ENCODE data around the gene KBTBD8. TPM values are rescaled to one million over a fixed set of nuclear protein-coding genes. Genes with fewer than 3 reads are reported as not detected.

KBTBD8 gene
- total RNA-seq, 1 experiment from 2014 or later = 2.0 TPM

DNA sequence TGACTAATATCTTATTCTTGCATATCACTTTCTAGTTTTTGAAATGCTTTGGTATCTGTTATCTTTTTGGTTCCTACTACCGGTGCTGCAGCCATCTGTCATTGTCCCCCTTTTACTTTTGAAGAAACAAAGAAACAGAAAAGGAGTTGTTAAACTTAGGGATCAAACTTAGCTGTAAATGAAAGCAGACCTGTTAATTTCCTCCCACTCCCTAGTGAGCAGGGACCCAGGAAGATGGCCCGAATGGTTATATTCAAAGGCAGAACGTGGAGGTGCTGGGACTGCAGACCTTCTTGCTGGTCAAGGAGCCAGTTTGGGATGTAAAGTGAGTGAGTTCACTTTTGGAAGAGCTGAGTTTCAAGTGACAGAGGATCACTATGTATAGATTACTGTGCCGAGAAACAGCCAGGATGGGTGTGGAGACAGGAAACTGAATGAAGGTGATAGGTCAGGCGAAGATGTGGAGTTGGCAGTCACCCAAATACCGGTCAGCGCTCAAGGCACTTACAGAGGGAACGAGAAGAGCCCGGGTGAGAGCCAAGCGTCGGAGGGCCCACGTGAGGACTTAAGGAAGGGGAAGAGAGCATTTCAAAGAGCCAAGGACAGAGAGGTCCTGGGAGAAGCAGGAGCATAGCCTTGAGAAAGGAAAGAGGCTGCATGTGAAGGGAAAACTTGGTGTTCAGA is 20.1 kb downstream of the KBTBD8 start:
- CTCF ChIA-PET = no interaction called here
- Histone ChIP-seq H3K9me3 (ENCODE audit: low read depth, low read length, poor library complexity, severe bottlenecking) (no peaks in the 10 kb centered on the region), H3K27ac (ENCODE audit: low read depth, low read length, poor library complexity, severe bottlenecking) (no peak overlapping the region), H3K4me1 (ENCODE audit: insufficient read depth, low read length, poor library complexity, severe bottlenecking) (no peaks in the 10 kb centered on the region), H3K4me3 (ENCODE audit: low read depth, low read length, poor library complexity, severe bottlenecking) (no peak overlapping the region), H3K36me3 (ENCODE audit: insufficient read depth, low read length, poor library complexity, severe bottlenecking) (no peaks in the 10 kb centered on the region), H3K27me3 (replicated peaks; ENCODE audit: insufficient read depth, low read depth, low read length, poor library complexity) (no peaks in the 10 kb centered on the region)
- intact Hi-C loops (cut with micrococcal nuclease; ENCODE audit: unreplicated experiment) = no loop called here
- TF ChIP-seq, protein P1, sequence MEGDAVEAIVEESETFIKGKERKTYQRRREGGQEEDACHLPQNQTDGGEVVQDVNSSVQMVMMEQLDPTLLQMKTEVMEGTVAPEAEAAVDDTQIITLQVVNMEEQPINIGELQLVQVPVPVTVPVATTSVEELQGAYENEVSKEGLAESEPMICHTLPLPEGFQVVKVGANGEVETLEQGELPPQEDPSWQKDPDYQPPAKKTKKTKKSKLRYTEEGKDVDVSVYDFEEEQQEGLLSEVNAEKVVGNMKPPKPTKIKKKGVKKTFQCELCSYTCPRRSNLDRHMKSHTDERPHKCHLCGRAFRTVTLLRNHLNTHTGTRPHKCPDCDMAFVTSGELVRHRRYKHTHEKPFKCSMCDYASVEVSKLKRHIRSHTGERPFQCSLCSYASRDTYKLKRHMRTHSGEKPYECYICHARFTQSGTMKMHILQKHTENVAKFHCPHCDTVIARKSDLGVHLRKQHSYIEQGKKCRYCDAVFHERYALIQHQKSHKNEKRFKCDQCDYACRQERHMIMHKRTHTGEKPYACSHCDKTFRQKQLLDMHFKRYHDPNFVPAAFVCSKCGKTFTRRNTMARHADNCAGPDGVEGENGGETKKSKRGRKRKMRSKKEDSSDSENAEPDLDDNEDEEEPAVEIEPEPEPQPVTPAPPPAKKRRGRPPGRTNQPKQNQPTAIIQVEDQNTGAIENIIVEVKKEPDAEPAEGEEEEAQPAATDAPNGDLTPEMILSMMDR (conservative IDR thresholded peaks at IDR 0.05; ENCODE audit: low read depth, low read length) = no peak
- TF ChIP-seq EZH2 (IDR thresholded peaks at IDR 0.05; ENCODE audit: borderline replicate concordance, low read depth, low read length, poor library complexity, severe bottlenecking) = no peak
- BruUV-seq (replicated peaks) = no TSS peak
- POLR2A ChIA-PET (ENCODE audit: low non-redundant PET) = no interaction called here
- DNase-seq (ENCODE audit: low spot score) = no peak

DNA sequence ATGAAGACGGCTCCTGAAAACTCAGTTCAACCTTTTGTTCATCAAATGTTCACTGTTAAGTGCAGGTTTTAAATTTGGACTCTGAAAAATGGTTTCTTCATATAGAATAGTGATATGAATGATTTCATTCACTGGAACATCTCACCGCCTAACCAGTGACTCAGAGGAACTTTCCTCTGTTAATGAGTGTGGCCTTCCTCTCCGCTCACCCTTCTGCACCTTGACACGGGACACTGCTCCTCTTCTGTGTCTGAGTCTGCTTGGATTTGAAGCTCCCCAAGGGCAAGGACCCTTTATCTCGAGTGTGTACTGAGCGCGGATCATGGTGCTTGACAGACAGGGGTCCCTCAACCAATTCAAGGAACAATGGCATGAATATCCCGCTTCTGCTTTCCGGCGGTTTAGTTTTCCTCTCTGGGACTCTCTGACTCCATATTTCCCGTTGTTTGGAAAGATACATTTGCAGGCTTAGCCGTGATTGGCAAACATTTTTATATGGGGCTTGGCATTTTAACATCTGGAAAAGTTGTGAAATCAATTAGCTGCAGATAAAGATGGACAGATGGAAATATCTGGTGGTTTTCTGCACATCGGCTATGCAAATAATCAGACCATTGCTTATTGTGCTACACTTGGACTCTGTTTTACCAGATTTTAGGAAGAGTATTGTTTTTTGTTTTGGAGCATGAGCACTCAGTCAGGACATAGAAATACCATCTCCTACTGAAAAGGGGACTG is 20.9 kb downstream of the KBTBD8 start:
- H3K36me3 ChIP-seq (ENCODE audit: insufficient read depth, low read length, poor library complexity, severe bottlenecking) = no peaks in the 10 kb centered on the region
- TF ChIP-seq EZH2 (IDR thresholded peaks at IDR 0.05; ENCODE audit: borderline replicate concordance, low read depth, low read length, poor library complexity, severe bottlenecking) = no peak
- TF ChIP-seq, protein P1 (conservative IDR thresholded peaks at IDR 0.05; ENCODE audit: low read depth, low read length) = no peak
- H3K27ac ChIP-seq (ENCODE audit: low read depth, low read length, poor library complexity, severe bottlenecking) = no peak overlapping the region
- no peaks in the 10 kb centered on the region for H3K4me1 ChIP-seq (ENCODE audit: insufficient read depth, low read length, poor library complexity, severe bottlenecking)
- DNase-seq (ENCODE audit: low spot score) = no peak
- no TSS peak for BruUV-seq (replicated peaks)
- H3K27me3 ChIP-seq (replicated peaks; ENCODE audit: insufficient read depth, low read depth, low read length, poor library complexity) = no peaks in the 10 kb centered on the region
- CTCF ChIA-PET = no interaction called here
- intact Hi-C loops (cut with micrococcal nuclease; ENCODE audit: unreplicated experiment) = no loop called here
- no peaks in the 10 kb centered on the region for H3K9me3 ChIP-seq (ENCODE audit: low read depth, low read length, poor library complexity, severe bottlenecking)
- POLR2A ChIA-PET (ENCODE audit: low non-redundant PET) = no interaction called here
- H3K4me3 ChIP-seq (ENCODE audit: low read depth, low read length, poor library complexity, severe bottlenecking) = no peak overlapping the region

DNA sequence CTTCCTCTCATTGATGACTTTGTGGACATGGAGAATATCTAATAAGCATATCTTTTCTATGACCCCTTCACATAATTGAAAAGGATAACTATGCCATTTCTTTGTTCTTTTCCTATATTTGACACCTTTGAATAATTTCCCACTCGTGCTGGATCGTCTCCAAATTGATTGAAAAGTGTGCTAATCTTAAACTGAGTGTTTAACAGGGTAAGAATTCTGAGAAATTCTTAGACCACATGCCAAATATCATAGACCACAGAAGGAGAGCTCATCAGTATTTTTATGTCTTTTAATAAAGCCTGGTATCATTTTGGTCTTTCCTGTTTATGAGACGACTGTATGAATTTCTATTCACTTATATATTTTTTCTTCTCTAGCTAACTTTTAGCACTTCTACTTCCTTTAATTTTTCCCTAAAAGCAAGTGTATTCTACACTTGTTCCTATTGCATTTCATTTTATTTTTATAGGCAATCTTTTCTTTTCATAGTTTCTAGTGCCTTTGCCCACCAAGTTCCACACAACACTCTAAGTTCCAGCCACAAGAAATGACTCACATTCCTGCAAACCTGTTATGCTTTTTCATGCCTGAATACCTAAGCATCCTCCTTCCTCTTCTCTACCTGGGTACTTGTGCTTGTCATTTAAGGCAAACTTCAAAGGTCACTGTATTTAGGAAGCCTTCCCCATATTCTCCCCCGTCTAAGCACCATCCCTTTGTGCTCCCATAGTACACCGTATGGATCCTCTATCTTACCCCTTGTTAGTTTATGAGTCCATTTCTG is 30.1 kb downstream of the KBTBD8 start:
- no peaks in the 10 kb centered on the region for H3K9me3 ChIP-seq (ENCODE audit: low read depth, low read length, poor library complexity, severe bottlenecking)
- H3K27me3 ChIP-seq (replicated peaks; ENCODE audit: insufficient read depth, low read depth, low read length, poor library complexity) = no peaks in the 10 kb centered on the region
- no TSS peak for BruUV-seq (replicated peaks)
- no peak for TF ChIP-seq EZH2 (IDR thresholded peaks at IDR 0.05; ENCODE audit: borderline replicate concordance, low read depth, low read length, poor library complexity, severe bottlenecking)
- TF ChIP-seq, protein P1 (conservative IDR thresholded peaks at IDR 0.05; ENCODE audit: low read depth, low read length) = no peak
- no peaks in the 10 kb centered on the region for H3K36me3 ChIP-seq (ENCODE audit: insufficient read depth, low read length, poor library complexity, severe bottlenecking)
- H3K4me1 ChIP-seq (ENCODE audit: insufficient read depth, low read length, poor library complexity, severe bottlenecking) = no peaks in the 10 kb centered on the region
- no peak overlapping the region for H3K27ac ChIP-seq (ENCODE audit: low read depth, low read length, poor library complexity, severe bottlenecking)
- ChIA-PET POLR2A (ENCODE audit: low non-redundant PET) (no interaction called here), CTCF (no interaction called here)
- intact Hi-C loops (cut with micrococcal nuclease; ENCODE audit: unreplicated experiment) = no loop called here
- no peak overlapping the region for H3K4me3 ChIP-seq (ENCODE audit: low read depth, low read length, poor library complexity, severe bottlenecking)
- DNase-seq (ENCODE audit: low spot score) = no peak
